IMR-90 (cell line): ENCODE data around the gene TRIM74. TPM values are rescaled to one million over a fixed set of nuclear protein-coding genes. Genes with fewer than 3 reads are reported as not detected.
"Not testable (repeated sequence)": the region's sequence is repeated elsewhere in the genome, so short reads cannot be mapped to it uniquely, and the experiment has no call there.

Source experiments
- ATAC-seq: fragments of 200-7000 bp; cut with Tn5 transposase; 2 replicates; pipeline ENCODE4 v1.9.1; 2020; ENCODE audit warnings: low read depth, mild to moderate bottlenecking, moderate library complexity
- BruUV-seq: library from RNA; stranded (reverse); fragments of 400-500 nt; replicated peaks from 2 replicates; lab custom pipeline; 2021; lab: Mats Ljungman, UMichigan
- CTCF ChIA-PET: fragments of 300-600 bp; formaldehyde crosslinking; extraction: SDS; loops from one replicate; lab custom pipeline; 2021; ENCODE audit warnings: antibody characterized with exemption; lab: Yijun Ruan, JAX
- POLR2A ChIA-PET: fragments of 300-600 bp; sonication (Branson Sonifier 250); formaldehyde crosslinking; loops from one replicate; lab custom pipeline; 2022; ENCODE audit warnings: antibody characterized with exemption; ENCODE audit not compliant: unreplicated experiment; lab: Charles Lee
- DNase-seq: peaks from one replicate; pipeline ENCODE4 v3.0.0; 2013
- H2AFZ ChIP-seq: replicated peaks from 2 replicates; pipeline ENCODE3; 2013; ENCODE audit warnings: low read length, mild to moderate bottlenecking; ENCODE audit not compliant: poor library complexity
- H2AK5ac ChIP-seq: 2 replicates; pipeline ENCODE4 v1.6.1; 2013; ENCODE audit warnings: low read depth, low read length, inconsistent platforms
- H2AK9ac ChIP-seq: replicated peaks from 2 replicates; pipeline ENCODE3; 2013; ENCODE audit warnings: mild to moderate bottlenecking, low read depth, low read length, moderate library complexity; ENCODE audit not compliant: poor library complexity
- H2BK120ac ChIP-seq: 2 replicates; pipeline ENCODE4 v1.6.1; 2013; ENCODE audit warnings: low read depth, low read length, inconsistent platforms
- H2BK15ac ChIP-seq: 3 replicates; pipeline ENCODE4 v1.6.1; 2013; ENCODE audit warnings: low read depth, low read length, inconsistent platforms
- H2BK20ac ChIP-seq: 2 replicates; pipeline ENCODE4 v1.6.1; 2013; ENCODE audit warnings: low read depth, mild to moderate bottlenecking, inconsistent platforms, low read length, moderate library complexity
- H2BK5ac ChIP-seq: 2 replicates; pipeline ENCODE4 v1.6.1; 2013; ENCODE audit warnings: mild to moderate bottlenecking, low read depth, low read length, inconsistent platforms; ENCODE audit not compliant: poor library complexity, severe bottlenecking
- H3K14ac ChIP-seq: replicated peaks from 2 replicates; pipeline ENCODE4 v1.6.1; 2013; ENCODE audit warnings: low read depth, low read length, inconsistent platforms
- H3K18ac ChIP-seq: 2 replicates; pipeline ENCODE4 v1.6.1; 2013; ENCODE audit warnings: low read depth, low read length, control low read depth
- H3K23ac ChIP-seq: 2 replicates; pipeline ENCODE4 v1.6.1; 2013; ENCODE audit warnings: low read depth, low read length, inconsistent platforms
- H3K27ac ChIP-seq: 2 replicates; pipeline ENCODE4 v1.5.1; 2013; ENCODE audit warnings: mild to moderate bottlenecking, control low read depth, low read length; ENCODE audit not compliant: insufficient read depth
- H3K27me3 ChIP-seq: 2 replicates; pipeline ENCODE4 v1.6.1; 2013; ENCODE audit warnings: low read length; ENCODE audit not compliant: control insufficient read depth, insufficient read depth
- H3K36me3 ChIP-seq: 2 replicates; pipeline ENCODE4 v1.6.1; 2013; ENCODE audit warnings: low read length, mixed read lengths; ENCODE audit not compliant: control insufficient read depth, insufficient read depth
- H3K4ac ChIP-seq: 2 replicates; pipeline ENCODE4 v1.6.1; 2013; ENCODE audit warnings: low read depth, low read length, inconsistent platforms
- H3K4me1 ChIP-seq: 2 replicates; pipeline ENCODE4 v1.6.1; 2013; ENCODE audit warnings: low read length, mixed read lengths; ENCODE audit not compliant: control insufficient read depth, insufficient read depth
- H3K4me2 ChIP-seq: 2 replicates; pipeline ENCODE4 v1.6.1; 2013; ENCODE audit warnings: low read depth, mild to moderate bottlenecking, control low read depth, low read length, moderate library complexity
- H3K4me3 ChIP-seq: 2 replicates; pipeline ENCODE4 v1.5.1; 2013; ENCODE audit warnings: low read depth, mild to moderate bottlenecking, control low read depth, low read length, moderate library complexity; ENCODE audit not compliant: insufficient read depth
- H3K56ac ChIP-seq: 2 replicates; pipeline ENCODE4 v1.6.1; 2013; ENCODE audit warnings: low read length, inconsistent platforms; ENCODE audit not compliant: insufficient read depth; ENCODE audit errors: extremely low read depth
- H3K79me1 ChIP-seq, 2 experiments: 2 replicates each; pipeline ENCODE4 v1.6.1; 2013; ENCODE audit warnings: low read length in 2 of 2, inconsistent platforms in 1 of 2, low read depth in 1 of 2
- H3K9ac ChIP-seq: 2 replicates; pipeline ENCODE4 v1.6.1; 2013; ENCODE audit warnings: low read depth, low read length, control low read depth
- H3K9me1 ChIP-seq: 2 replicates; pipeline ENCODE4 v1.6.1; 2013; ENCODE audit warnings: low read length, inconsistent platforms; ENCODE audit not compliant: insufficient read depth
- H3K9me3 ChIP-seq: 2 replicates; pipeline ENCODE4 v1.6.1; 2013; ENCODE audit warnings: low read length; ENCODE audit not compliant: control insufficient read depth, insufficient read depth
- H4K20me1 ChIP-seq: 2 replicates; pipeline ENCODE4 v1.6.1; 2013; ENCODE audit warnings: low read length, inconsistent platforms; ENCODE audit not compliant: insufficient read depth
- H4K5ac ChIP-seq: 2 replicates; pipeline ENCODE4 v1.6.1; 2013; ENCODE audit warnings: mild to moderate bottlenecking, low read depth, low read length, control low read depth
- H4K8ac ChIP-seq, 2 experiments: 2 replicates each; pipeline ENCODE4 v1.6.1; 2013; ENCODE audit warnings: low read depth in 2 of 2, low read length in 2 of 2, control low read depth in 1 of 2, inconsistent platforms in 1 of 2
- H4K91ac ChIP-seq: 2 replicates; pipeline ENCODE4 v1.6.1; 2013; ENCODE audit warnings: low read depth, low read length, inconsistent platforms; ENCODE audit not compliant: insufficient read depth
- WGBS, 2 experiments: methylation state at CpG; one replicate each; pipeline versions ENCODE4 v1.1.5 to v1.1.7; 2013; ENCODE audit warnings: missing lambda C conversion rate in 2 of 2; ENCODE audit not compliant: insufficient read length in 1 of 2; ENCODE audit errors: extremely low coverage in 2 of 2; 5-methylcytosine and 5-hydroxymethylcytosine counted together
- dilution Hi-C: fragments of 300-500 bp; cut with HindIII; formaldehyde crosslinking; loops from one replicate; pipeline ENCODE4 v1.14.3; 2018; ENCODE audit warnings: low sequenced_read_pairs; ENCODE audit not compliant: unreplicated experiment
- in situ Hi-C: fragments of 300-500 bp; cut with MboI; formaldehyde crosslinking; loops from 3 replicates; pipeline ENCODE4 v1.14.3; 2019; ENCODE audit warnings: low sequenced_read_pairs, inconsistent platforms, mixed read lengths
- intact Hi-C: fragments of 100-400 bp; cut with micrococcal nuclease; formaldehyde crosslinking; loops from 2 replicates; pipeline ENCODE4 v1.10.0; 2022
- polyA plus RNA-seq, 3 experiments: library from polyadenylated mRNA; depleted of rRNA; stranded (reverse); fragments of >200 nt; gene quantifications; 2 replicates each; pipeline ENCODE4 v1.2.3, GENCODE V29; 2012; ENCODE audit warnings: low replicate concordance in 1 of 3
- total RNA-seq: library from RNA; depleted of rRNA; stranded (reverse); fragments of >200 nt; gene quantifications from 2 replicates; pipeline ENCODE4 v1.2.3, GENCODE V29; 2012

Gene TRIM74
- total and polyA plus RNA-seq, 2 of the 4 experiments (the other 2 are of a cell fraction), result 0.17 TPM; not detected in 1

GRCh38 chr7:72948714-72949113, 20.6 kb downstream of the TRIM74 start:
- H3K56ac ChIP-seq, BruUV-seq, intact Hi-C loops, H3K4me3 ChIP-seq, H3K9me1 ChIP-seq, H2BK20ac ChIP-seq, H3K4ac ChIP-seq, H3K4me1 ChIP-seq, H3K27me3 ChIP-seq, ATAC-seq, H4K5ac ChIP-seq, H2BK5ac ChIP-seq, H2AFZ ChIP-seq, H2AK9ac ChIP-seq, DNase-seq, H2BK120ac ChIP-seq, H4K8ac ChIP-seq, dilution Hi-C loops, POLR2A ChIA-PET, H3K9ac ChIP-seq, H4K91ac ChIP-seq, H3K14ac ChIP-seq, H2AK5ac ChIP-seq, CTCF ChIA-PET, H3K27ac ChIP-seq, H3K79me1 ChIP-seq, H3K9me3 ChIP-seq, H4K20me1 ChIP-seq, H3K23ac ChIP-seq, in situ Hi-C loops, H3K18ac ChIP-seq, H2BK15ac ChIP-seq, H3K4me2 ChIP-seq: not testable (repeated sequence)
- WGBS, 2 experiments, result 93% methylated on average over 3 of the region's 23 CpGs; no CpG with 5 or more reads in 1 of the 2 experiments
- peaks cover 10% of the 10 kb centered on the region; the same call in 1 of the 2 replicates for H3K36me3 ChIP-seq
